NCI-H1930 (cell line): ENCODE measurements around the gene BTNL3.
"Not testable (repeated sequence)": the region's sequence is repeated elsewhere in the genome, so short reads cannot be mapped to it uniquely, and the experiment has no call there.

Experiments used
- DNase-seq, 2 experiments: peaks; one replicate each; lab custom pipeline; 2025; lab: John Stamatoyannopoulos, UW

BTNL3 gene

GRCh38 chr5:181024245-181025064 is 35.8 kb downstream of the BTNL3 start:
- no peak for DNase-seq

GRCh38 chr5:181027452-181028031 is 38.9 kb downstream of the BTNL3 start:
- no peak for DNase-seq

GRCh38 chr5:181028032-181028819 is 39.6 kb downstream of the BTNL3 start:
- DNase-seq, result peak in 1 of 2 experiments; percentile 1

GRCh38 chr5:181031716-181032115 is 43.1 kb downstream of the BTNL3 start:
- no peak for DNase-seq

- no peak for DNase-seq
These were observed 47.6 kb downstream of the BTNL3 start for GRCh38 chr5:181035991-181036815.

- DNase-seq, result no peak
These were observed 48.2 kb downstream of the BTNL3 start for GRCh38 chr5:181036816-181037364.

GRCh38 chr5:181037365-181037861 is 48.8 kb downstream of the BTNL3 start:
- no peak for DNase-seq

GRCh38 chr5:181039471-181039870 is 50.8 kb downstream of the BTNL3 start:
- DNase-seq, result no peak

GRCh38 chr5:181039931-181040630 is 51.4 kb downstream of the BTNL3 start, which contains the start of gene BTNL9:
Gene BTNL9 (plus strand): TSS chr5:181040266. CDS start chr5:181045490, 5,224 bp downstream.
- no peak for DNase-seq

GRCh38 chr5:181040631-181040945 is 51.9 kb downstream of the BTNL3 start:
- no peak for DNase-seq

GRCh38 chr5:181041043-181041442 is 52.4 kb downstream of the BTNL3 start:
- DNase-seq, result no peak

GRCh38 chr5:181042036-181042713 is 53.5 kb downstream of the BTNL3 start:
- DNase-seq, result no peak

- no peak for DNase-seq
These were observed 54.1 kb downstream of the BTNL3 start for GRCh38 chr5:181042722-181043121.

- no peak for DNase-seq
These were observed 54.8 kb downstream of the BTNL3 start for GRCh38 chr5:181043285-181044092.

GRCh38 chr5:181044093-181044599 is 55.5 kb downstream of the BTNL3 start:
- no peak for DNase-seq

- DNase-seq, result no peak
These were observed 56.1 kb downstream of the BTNL3 start for GRCh38 chr5:181044662-181045305.

- no peak for DNase-seq
These were observed 56.7 kb downstream of the BTNL3 start for GRCh38 chr5:181045316-181045715.

GRCh38 chr5:181045857-181046256 is 57.2 kb downstream of the BTNL3 start:
- not testable (repeated sequence) for DNase-seq

GRCh38 chr5:181047288-181047687 is 58.6 kb downstream of the BTNL3 start:
- DNase-seq, result no peak
